Measurements from ENCODE around the gene FGD6.

DNA sequence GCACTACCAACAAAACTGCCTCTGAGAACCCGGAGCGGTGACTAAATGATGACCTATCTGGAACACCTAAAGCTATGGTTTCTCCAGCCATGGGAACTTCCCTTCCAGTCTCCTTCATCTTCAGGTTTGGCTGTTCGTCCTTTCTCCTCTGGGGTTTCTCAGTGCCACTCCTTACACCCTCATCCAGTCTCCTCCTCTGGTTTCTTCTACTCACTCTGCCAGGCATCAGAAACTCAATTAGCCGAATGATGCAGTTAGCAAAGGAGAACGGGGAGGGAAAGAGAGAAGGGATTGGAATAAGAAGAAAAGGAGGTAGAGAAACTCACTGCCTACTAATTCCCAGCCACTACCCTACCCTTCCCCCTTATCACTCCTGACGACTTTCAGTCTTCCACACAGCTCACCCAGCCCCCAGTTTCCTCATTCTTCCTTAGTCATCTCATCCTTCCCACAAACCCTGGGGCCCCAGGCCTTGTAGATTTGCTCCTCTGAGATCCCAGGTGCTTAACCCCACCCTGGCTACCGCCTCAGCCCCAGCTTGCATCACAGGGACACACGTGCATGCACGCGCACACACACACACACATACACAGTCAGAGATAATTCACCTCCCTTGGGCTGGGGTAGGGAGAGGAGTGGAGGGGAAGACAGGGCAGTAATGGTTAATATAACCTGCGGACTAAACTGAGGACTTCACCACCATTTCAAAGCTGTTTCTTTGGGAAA, 13.0 kb downstream of the FGD6 start:
- no peak for TF ChIP-seq GATA2 (IDR thresholded peaks at IDR 0.05; ENCODE audit: low read depth, low read length)
- no peak for TF ChIP-seq GATA3 (IDR thresholded peaks at IDR 0.05; ENCODE audit: low read depth, low read length)

All from SH-SY5Y (cell line).